GM19372 (cell line): Measurements from ENCODE around the gene LUZP1.
"Not testable (repeated sequence)": the region's sequence is repeated elsewhere in the genome, so short reads cannot be mapped to it uniquely, and the experiment has no call there.

Experiments used
- ATAC-seq: cut with Tn5 transposase; IDR thresholded peaks from one replicate; pipeline ENCODE4 v1.9.1; 2021; ENCODE audit warnings: mild to moderate bottlenecking, low read depth, moderate library complexity; ENCODE audit not compliant: unreplicated experiment

The LUZP1 gene

DNA sequence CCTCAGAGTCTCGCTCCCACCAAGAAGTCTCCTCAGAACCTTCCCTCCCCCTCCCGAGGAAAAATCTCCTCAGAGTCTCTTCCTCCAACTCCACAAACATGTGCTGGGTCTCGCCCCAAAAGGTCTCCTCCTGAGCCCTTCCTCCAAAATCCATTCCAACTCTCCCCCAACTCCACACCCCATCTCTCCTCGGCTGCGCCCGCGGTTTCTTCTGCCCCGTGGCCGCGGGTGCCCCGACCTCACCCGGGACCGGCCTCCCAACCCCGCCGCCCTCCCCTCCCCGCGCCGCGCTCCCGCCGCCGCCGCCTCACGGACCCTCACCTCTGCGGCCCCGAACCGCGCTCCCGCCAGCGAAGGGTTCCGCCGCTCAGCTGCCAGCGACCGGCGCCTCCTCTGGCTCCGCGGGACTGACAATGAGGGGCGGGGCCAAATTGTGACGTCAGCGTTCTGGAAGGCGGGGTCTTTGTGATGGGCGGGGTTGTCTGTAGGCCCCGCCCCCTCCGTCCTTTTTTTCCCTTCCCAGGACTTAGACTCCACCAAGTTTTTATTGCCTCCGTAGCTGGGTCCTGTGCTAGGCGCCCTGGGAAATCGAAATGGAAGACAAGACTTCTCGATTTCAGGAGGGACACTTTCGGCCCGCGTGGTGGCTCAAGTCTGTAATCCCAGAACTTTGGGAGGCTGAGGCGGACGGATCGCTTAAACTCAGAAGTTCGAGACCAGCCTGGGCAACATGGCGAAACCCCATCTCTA lies at the start of gene LUZP1:
LUZP1 (minus strand) TSS at position 412 of the 750 bp plus-strand sequence.
- peak; percentile 78 for ATAC-seq

DNA sequence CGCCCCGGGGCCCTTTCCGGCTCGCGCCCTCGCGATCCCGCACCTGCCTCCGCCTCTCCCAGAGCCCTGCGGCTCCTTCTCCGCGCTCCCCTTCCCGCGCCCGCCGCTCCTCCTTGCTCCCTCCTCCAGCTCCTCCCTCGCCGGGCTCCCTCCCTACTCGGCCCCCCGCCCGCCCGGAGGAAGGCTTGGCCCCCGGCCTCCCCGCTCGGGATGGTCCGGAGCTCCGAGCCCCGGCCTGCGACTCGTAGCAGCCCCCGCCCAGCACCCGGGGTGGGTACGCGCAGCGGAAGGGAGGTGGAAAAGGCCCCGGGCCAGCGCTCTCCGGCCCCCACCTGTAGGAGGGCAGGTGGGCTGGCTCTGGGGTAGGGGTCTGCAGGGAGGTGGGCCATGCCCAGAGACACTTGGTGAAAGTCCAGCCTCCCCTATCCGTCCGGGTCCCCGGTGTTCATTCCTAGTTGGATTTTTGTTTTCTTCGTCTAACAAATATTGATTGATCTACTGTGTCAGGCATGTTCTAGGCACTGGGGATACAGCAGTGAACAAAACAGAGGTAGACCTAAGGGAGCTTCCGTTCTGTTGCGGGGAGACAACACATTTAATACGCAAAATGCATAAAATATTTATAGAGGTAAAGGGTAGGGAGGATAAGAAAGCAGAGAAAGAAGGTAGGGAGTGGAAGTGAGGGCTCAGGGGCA lies 48.9 kb upstream of the LUZP1 start, which contains the start of gene HTR1D:
HTR1D (minus strand) TSS at position 82 of the 695 bp plus-strand sequence. CDS start 23,283 bp downstream, outside the sequence.
- ATAC-seq: no peak

DNA sequence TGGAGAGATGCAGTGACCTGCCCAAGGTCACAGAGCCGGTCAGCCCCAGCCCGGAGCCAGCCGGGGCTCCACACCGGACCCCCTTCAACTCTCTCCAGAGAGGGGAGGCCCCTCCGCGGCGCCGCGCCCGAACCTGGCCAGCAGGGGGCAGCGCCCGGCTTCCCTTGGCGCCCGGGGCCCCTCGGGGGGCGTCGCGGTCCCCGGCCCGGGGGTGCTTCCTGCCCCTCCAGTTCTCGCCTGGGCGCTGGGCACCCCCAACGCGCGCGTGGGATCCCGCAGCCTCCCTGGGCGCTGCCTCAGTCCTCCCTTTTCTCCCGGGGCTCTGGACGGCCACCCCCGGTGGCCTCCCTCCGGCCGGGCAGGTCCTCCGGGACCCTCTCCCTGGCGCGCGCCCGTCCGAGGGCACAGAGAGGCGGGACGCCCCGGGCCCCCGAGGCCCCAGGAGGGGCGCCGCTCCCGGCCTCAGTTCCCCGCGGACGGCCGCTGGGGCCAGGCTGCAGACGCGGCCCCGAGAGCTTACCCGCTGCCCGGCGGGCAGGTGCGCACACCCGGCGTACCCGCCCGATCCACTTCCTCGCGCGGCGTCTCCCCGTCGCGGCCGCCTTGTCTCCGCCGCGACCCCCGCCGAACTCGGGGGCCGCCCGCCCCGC lies 48.2 kb upstream of the LUZP1 start:
- ATAC-seq: no peak

DNA sequence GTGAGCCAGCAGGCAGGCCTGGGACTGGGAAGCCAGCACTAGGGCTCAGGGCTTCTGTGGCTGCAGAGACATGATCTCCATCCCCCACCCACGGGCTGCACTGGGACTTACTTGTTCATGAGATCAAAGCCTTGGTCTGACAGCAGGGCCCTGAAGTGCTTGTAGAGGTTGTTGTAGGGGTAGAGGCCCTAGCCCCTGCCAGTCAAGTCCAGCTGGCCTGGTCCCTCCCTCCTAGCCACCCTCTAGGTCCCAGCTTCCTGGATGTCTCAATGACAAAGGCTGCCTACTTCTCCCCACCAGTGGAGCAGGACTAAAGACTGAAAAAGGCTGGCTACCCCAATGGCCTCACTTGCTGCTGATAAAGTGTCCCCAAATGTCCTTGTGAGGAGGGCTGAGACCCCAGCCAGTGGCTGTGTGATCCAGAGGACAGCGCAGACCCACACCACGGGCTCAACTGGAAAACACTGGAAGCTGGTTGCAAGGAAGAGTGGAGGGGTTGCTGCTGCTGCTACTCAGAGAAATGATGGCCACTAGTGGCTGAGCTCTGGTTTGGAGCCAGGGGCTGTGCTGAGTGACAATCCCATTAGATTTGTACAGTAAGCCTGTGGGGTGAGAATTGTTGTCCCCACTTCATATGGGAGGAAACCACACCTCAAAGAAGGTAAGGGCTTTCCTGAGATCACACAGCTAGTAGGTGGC lies 47.2 kb upstream of the LUZP1 start:
- ATAC-seq: no peak

DNA sequence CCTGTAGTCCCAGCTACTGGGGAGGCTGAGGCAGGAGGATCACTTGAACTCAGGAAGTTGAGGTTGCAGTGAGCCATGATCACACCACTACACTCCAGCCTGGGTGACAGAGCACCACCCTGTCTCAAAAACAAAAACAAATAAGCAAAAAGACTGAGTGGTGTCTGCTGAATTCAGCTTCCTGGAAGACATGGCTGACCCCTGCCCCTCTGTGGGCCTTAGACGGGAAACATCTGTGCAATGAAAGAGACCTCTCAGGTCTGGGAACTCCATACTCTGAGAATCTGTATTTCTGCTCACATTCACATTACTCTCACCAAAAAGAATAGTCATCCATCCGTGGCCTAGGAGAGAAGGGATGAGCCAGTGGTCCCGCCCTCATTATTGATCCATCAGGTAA lies 46.6 kb upstream of the LUZP1 start:
- ATAC-seq: no peak

DNA sequence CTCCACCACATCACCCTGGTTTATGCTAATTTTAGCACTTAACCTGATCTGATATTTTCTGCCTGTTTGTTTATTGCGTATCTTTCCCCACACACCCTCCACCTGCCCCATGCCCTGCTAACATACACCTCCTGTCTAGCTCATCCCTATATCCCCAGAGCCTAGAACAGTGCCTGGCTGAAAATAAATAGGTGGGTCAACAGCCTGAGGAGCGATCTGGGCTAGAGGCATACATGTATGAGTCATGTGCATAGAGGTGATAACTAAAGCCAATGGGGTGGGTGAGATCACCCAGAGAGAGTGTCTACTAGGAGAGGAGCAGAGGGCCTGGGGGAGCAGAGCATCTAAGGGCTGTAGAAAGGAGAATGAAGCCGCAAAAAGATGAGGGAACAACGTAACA lies 46.0 kb upstream of the LUZP1 start:
- ATAC-seq: no peak

DNA sequence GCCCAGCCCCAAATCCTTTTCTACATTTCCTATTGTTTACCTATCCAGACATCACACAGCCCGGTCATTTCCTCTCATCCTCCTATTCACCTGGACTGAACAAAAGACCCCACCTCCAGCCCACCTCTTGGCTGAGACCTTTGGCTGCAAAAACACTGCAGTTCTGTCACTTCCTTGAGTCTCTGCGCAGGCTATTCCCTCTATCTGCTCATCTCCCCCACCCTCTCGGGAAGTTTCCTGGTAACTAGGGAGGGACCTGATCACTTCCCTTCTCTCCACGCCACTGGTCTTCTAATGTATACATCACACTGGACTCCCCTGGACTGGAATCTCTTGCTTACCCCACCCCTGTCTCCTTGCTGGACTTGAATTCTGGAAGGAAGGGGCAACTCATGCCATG lies 43.3 kb upstream of the LUZP1 start:
- no peak for ATAC-seq

DNA sequence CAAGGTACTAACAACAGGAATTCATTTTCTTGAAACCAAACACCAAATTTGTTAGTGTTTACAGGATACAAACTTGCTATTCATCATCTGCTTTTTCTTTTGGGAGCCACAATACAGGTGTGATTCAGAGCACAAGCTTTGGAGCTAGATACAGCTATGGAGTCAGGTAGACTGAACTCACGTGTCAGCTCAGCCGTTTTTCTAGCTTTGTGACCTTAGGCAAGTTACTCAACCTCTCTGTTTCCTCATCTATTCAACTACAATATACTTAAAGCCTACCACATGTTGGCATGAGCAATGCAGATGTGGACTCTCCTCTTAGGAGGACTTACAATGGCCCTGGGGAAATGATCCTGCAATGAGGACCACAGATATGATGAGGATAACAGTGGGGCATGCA lies 42.3 kb upstream of the LUZP1 start:
- no peak for ATAC-seq

DNA sequence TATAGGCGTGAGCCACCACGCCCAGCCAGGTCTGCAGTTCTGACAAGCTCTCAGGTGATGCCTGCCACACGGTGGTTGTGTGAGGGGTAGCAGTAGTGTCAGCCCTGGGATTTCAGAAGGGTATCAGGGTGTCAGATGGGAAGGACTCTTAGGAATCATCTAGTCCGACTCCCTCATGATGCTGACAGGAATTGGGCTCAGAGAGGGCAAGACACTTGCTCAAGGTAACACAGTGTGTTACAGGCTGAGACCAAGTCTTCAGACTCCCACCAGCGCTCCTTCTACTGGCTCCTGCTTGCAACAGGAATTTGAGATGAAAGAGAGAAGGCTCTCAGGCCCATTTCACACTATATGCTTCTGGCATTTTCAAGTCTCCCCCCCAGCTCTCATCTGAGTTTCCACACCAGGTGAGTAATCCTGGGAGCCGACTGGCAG lies 41.7 kb upstream of the LUZP1 start:
- ATAC-seq: no peak

DNA sequence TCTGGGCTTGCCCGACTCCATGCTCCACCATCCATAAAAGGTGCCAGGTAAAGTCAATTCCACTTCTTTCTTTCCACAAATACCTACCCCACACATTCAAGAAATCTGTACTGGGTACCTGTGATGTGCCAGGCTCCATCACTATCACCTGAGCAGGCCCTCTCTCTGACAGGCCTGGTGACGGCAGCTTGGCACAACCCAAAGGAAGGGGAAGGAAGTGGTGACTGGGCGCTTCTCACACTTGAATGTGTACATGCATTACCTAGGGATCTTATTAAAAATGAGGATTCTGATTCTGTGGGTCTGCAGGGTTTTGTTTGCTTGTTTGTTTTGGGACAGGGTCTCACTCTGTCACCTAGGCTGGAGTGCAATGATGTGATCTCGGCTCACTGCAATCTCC lies 41.1 kb upstream of the LUZP1 start:
- ATAC-seq: no peak

DNA sequence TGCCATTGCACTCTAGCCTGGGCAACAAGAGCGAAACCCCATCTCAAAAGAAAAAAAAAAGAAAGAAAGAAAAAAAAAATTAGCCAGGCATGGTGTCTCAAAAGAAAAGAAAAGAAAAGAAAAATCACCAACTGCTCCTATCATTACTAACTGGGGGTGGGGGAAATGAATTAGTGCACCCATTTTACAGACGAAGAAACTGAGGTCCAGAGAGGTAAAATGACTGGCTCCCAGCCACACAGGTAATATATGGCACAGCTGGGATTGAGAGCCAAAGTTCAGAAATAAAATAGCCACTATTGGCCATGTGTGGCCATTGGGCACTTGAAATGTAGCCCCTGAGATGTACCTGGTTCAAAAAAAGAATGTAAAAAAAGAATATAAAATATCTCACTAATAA lies 39.9 kb upstream of the LUZP1 start:
- no peak for ATAC-seq

DNA sequence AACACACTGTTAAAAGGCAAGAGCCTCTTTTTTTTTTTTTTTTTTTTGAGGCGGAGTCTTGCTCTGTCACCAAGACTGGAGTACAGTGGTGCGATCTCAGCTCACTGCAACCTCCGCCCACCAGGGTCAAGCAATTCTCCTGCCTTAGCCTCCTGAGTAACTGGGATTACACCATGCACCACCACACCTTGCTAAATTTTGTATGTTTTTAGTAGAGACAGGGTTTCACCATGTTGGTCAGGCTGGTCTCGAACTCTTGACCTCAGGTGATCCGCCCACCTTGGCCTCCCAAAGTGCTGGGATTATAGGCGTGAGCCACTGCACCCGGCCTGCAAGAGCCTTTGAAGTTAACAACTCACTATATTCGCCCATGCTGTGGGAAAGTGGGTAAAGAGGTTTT lies 39.1 kb upstream of the LUZP1 start:
- ATAC-seq: not testable (repeated sequence)

DNA sequence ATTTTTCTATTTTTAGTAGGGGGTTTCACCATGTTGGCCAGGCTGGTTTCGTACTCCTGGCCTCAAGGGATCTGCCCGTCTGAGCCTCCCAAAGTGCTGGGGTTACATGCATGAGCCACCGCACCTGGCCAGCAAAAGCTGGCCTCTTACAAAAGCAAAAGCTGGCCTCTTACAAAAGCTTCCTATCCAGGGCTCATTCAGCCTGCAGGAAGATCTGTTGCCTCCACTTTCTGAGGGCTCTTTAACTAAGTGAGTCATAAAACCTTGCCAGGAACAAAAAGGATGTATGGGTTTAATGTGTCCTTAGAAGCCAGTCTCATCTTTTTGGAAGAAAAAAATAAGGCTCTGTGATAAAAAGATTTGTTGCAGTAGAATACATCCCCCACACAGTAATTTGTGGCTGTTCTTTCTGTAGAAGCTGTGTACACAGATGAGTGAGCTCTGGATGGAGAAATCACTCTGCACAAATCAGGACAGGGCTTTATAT lies 33.6 kb upstream of the LUZP1 start:
- ATAC-seq: no peak

DNA sequence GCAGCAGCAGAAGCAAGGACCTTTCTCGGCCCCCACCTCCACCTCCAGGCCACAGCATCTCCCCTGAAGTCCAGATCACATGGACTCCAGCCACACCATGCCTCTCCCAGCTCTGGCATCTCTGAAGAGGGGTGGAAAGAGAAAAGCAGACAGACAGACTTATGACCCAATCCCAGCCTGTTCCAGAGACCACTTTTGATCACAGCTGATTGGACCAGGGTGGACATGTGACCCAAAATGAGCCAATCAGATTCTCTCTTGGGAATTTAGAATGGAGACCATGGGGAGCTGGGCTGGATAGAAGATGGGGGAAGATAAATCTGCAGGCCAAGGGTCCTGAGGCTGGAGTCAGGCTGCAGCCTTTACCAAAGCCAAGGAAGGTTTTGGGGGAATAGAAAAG lies 32.2 kb upstream of the LUZP1 start:
- ATAC-seq: no peak

DNA sequence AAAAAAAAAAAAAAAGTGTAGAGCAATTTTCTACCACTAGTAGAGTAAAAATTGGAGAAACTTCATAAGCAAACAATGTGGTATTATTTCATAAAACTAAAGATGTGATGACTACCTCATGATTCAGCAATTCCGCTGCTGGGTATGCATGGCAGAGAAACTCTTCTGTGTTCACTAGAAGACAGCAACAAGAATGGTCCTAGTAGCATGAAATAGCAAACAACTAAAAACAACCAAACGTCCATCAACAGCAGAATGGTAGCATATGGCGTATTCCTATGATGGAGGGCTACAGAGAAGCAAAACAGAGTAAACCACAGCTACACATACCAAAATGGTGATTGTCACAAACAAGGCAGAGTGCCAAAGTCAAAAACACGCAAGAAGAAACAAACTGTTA lies 29.7 kb upstream of the LUZP1 start:
- no peak for ATAC-seq

DNA sequence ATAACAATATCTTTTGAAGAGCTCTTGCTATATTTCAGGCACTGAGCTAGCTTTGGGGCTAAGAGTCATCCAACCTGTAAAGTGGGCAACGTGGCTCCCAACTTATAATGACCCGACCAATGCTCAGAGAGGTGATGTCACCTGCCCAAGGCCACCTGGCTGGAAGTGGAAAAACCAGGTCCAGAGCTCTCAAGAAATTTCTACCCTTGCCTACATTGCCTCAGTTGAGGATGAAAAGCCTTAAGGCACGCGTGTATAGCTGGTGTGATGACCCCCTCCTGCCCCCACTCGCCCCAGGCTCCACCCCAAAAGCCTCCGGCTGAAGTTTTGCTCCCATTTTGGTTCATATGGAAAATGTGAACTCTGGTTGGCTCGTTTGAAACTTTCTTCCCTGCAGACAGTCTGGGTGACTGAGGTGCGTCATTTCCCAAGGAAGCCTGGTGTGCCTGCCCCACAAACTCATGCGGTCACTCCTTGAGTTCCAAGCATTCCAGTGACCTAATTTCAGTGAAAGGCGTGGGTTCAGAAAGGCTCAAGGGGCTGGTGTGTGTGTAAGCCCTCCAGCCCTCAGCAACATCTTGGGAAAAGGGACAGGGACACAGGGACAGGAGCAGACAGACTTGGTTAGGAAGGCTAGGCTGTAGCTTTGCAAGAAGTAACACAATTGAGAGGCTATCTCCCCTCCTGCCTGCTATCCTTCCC lies 28.1 kb upstream of the LUZP1 start:
- ATAC-seq: no peak

DNA sequence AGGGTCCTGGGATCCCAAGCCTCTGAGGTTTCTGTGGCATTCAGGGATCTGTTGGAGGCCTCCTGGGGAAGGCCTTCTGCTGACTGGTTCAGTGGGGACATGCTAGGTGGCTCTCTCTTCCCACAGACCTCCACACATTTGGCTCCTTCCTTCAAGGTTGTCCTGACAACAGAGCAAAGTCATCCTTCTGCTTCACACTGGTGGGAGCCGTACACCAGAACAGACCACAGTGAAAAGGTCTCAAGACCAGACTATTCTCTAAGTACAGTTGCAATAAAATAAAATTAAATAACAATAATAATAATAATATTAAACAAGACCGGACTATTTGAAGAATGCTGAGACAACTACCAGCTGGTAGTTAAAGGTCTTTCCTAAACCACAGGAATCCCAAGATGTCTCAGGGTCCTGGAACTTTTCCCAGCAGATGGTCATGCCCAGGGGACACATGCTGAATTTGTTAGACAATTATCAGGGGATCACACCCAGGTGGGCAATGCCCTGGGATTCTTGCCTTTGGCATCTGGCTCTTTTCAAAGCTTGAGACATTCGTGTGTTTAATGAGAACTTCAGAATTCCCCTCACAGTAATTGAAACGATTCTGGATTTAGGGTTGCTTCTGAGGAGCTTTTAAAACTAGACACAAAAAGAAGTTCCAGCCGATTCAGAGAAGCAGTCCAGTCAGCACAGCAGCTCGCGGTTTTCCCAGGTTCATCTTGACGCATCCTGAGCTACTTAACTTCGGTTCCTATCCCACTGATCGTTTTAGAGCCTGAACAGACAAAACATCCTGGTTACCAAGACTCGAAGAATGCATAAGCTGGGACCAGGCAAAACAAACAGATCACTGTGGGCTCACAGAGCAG lies 25.7 kb upstream of the LUZP1 start:
- no peak for ATAC-seq

DNA sequence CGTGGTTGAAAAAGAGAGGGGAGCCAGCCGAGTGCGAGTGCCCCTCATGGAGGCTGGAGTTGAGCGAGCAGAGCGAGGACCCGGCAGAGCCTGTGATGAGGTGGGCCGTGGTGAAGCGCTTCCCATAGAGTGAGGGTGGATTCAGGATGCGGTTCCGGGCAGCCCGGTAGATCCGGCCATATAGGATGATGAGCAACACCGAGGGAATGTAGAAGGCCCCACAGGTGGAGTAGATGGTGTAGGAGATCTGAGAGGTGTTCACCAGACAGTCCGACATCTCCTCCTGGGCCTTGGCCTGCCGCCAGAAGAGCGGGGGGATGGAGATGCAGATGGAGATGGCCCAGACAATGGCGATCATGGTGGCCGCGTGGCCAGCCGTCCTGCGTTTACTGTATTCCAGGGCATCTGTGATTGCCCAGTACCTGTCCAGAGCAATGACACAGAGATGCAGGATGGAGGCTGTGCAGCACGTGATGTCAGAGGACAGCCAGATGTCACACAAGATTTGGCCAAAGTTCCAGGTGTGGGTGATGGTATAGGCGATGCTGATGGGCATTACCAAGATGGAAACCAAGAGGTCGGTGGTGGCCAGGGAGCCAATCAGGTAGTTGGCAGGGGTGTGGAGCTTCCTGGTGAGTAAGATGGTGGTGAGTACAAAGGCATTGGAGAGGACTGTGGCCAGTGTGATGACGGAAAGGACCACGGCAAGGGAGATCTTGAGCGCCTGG lies 24.9 kb upstream of the LUZP1 start:
- no peak for ATAC-seq

DNA sequence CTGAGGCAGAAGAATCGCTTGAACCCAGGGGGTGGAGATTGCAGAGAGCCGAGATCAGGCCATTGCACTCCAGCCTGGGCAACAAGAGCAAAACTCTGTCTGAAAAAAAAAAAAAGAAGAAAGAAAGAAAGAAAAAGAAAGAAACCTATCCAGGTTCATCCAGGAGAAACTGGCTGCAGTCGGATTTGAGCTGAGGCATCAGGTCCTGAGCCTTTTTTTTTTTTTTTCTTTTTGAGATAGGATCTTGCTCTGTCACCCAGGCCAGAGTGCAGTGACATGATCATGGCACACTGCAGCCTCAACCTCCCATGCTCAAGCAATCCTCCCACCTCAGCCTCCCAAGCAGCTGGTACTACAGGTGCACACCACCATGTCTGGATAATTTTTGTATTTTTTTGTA lies 22.5 kb upstream of the LUZP1 start:
- ATAC-seq: no peak
